HCT116 (cell line): ENCODE data around the gene GPR107.

Source experiments
- ATF3 ChIP-seq: IDR thresholded peaks from 2 replicates; pipeline ENCODE4 v1.6.1; 2012
- CBX3 ChIP-seq: IDR thresholded peaks from 2 replicates; pipeline ENCODE4 v1.6.1; 2012; ENCODE audit warnings: low read depth
- CEBPB ChIP-seq: IDR thresholded peaks from 2 replicates; pipeline ENCODE4 v1.6.1; 2012; ENCODE audit warnings: low read depth
- CTCF ChIP-seq, 3 experiments: fragments of 200-600 bp in 1 of 3; sonication (generic) in 1 of 3; IDR thresholded peaks in 2 of 3; conservative IDR thresholded peaks in 1 of 3; 2 replicates each; pipeline ENCODE4 v1.5.1; 2012 to 2017; ENCODE audit warnings: low read depth in 2 of 3, low read length in 2 of 3, antibody characterized with exemption in 1 of 3, borderline replicate concordance in 1 of 3, control low read depth in 1 of 3, mild to moderate bottlenecking in 1 of 3, mixed read lengths in 1 of 3, mixed run types in 1 of 3, moderate library complexity in 1 of 3; ENCODE audit not compliant: insufficient read depth in 1 of 3
- EZH2 ChIP-seq: fragments of 200-600 bp; sonication (generic); IDR thresholded peaks from 2 replicates; pipeline ENCODE4 v1.6.1; 2017; ENCODE audit warnings: antibody characterized with exemption, mixed run types
- EZH2phosphoT487 ChIP-seq: fragments of 200-600 bp; IDR thresholded peaks from 2 replicates; pipeline ENCODE4 v1.6.1; 2018; ENCODE audit warnings: antibody characterized with exemption, borderline replicate concordance
- JUND ChIP-seq: IDR thresholded peaks from 2 replicates; pipeline ENCODE4 v1.6.1; 2012
- MAX ChIP-seq: IDR thresholded peaks from 2 replicates; pipeline ENCODE4 v1.6.1; 2012
- POLR2A ChIP-seq: IDR thresholded peaks from 2 replicates; pipeline ENCODE4 v1.7.0; 2011; ENCODE audit warnings: borderline replicate concordance; ENCODE audit not compliant: insufficient read depth, insufficient read length; ENCODE audit errors: extremely low read depth
- POLR2AphosphoS5 ChIP-seq: IDR thresholded peaks from 2 replicates; pipeline ENCODE4 v1.6.1; 2011; ENCODE audit warnings: mild to moderate bottlenecking, low read depth, low read length, moderate library complexity
- RAD21 ChIP-seq: IDR thresholded peaks from 2 replicates; pipeline ENCODE4 v1.6.1; 2012; ENCODE audit warnings: low read depth, mild to moderate bottlenecking
- REST ChIP-seq: IDR thresholded peaks from 2 replicates; pipeline ENCODE4 v1.6.1; 2012; ENCODE audit warnings: low read depth
- SP1 ChIP-seq: IDR thresholded peaks from 2 replicates; pipeline ENCODE4 v1.6.1; 2012; ENCODE audit warnings: low read depth
- YY1 ChIP-seq: IDR thresholded peaks from 2 replicates; pipeline ENCODE4 v1.6.1; 2011; ENCODE audit warnings: low read length, low read depth, moderate library complexity, mild to moderate bottlenecking; ENCODE audit not compliant: insufficient replicate concordance; ENCODE audit errors: extremely low read depth

- TF ChIP-seq CTCF (IDR thresholded peaks at IDR 0.05 in 2 of 3, conservative IDR thresholded peaks at IDR 0.05 in 1 of 3; ENCODE audit: borderline replicate concordance in 1 of 3, insufficient read depth in 1 of 3, low read depth in 2 of 3, low read length in 2 of 3) (no peak), CEBPB (no peak), EZH2 (no peak), POLR2AphosphoS5 (no peak), REST (no peak), RAD21 (no peak), POLR2A (no peak), SP1 (no peak), EZH2phosphoT487 (no peak), CBX3 (no peak), YY1 (no peak), MAX (no peak), JUND (no peak), ATF3 (no peak)
These were observed 56.9 kb downstream of the GPR107 start for GRCh38 chr9:130110596-130111021.
